Choroid plexus epithelial cell (primary cell): ENCODE measurements around the gene COL28A1.

ENCODE experiments used
- DNase-seq: peaks from one replicate; pipeline ENCODE4 v3.0.0-alpha.2; 2010; ENCODE audit warnings: low read depth
- H3K4me3 ChIP-seq: 2 replicates; pipeline ENCODE4 v1.5.1; 2011; ENCODE audit warnings: low read depth, mild to moderate bottlenecking, control low read depth, low read length, moderate library complexity
- TF ChIP-seq, protein P1 (sequence below): conservative IDR thresholded peaks from 2 replicates; pipeline ENCODE4 v1.5.1; 2011; ENCODE audit warnings: low read depth, mild to moderate bottlenecking, control low read depth, inconsistent platforms, low read length, moderate library complexity

Gene COL28A1

DNA sequence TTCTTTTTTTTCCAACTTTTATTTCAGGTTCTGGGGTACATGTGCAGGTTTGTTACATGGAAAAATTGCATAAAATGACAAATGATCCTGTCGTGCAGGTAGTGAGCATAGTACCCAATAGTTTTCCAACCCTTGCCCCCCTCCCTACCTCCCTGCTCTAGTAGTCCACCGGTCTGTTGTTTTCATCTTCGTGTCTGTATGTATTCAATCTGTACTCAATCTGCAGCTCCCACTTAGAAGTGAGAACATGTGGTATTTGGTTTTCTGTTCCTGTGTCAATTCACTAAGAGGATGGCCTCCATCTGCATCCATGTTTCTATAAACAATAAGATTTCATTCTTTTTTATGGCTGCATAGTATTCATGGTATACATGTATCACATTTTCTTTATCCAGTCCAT is 202.1 kb downstream of the COL28A1 start:
- DNase-seq, result no peak
- TF ChIP-seq, protein P1, sequence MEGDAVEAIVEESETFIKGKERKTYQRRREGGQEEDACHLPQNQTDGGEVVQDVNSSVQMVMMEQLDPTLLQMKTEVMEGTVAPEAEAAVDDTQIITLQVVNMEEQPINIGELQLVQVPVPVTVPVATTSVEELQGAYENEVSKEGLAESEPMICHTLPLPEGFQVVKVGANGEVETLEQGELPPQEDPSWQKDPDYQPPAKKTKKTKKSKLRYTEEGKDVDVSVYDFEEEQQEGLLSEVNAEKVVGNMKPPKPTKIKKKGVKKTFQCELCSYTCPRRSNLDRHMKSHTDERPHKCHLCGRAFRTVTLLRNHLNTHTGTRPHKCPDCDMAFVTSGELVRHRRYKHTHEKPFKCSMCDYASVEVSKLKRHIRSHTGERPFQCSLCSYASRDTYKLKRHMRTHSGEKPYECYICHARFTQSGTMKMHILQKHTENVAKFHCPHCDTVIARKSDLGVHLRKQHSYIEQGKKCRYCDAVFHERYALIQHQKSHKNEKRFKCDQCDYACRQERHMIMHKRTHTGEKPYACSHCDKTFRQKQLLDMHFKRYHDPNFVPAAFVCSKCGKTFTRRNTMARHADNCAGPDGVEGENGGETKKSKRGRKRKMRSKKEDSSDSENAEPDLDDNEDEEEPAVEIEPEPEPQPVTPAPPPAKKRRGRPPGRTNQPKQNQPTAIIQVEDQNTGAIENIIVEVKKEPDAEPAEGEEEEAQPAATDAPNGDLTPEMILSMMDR, result no peak
- no peak overlapping the region for H3K4me3 ChIP-seq

DNA sequence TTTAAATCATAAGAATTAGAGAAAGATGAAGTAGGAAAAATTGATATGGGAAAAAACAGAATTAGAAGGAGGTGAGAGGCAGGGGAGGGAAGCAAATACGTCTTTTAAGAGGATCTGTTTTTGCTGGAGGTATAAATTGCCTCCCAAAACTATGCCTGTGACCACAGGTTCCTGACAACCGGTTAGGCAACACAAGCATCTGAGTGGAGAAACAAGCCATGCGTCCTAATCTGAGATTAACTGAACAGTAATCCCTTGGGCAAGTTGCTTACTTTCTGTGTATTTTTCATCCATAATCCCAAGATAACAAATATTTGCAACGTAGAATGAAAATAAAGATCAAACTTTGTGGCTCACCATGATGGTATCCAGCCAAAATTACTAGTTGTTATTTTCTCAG is 204.2 kb downstream of the COL28A1 start:
- TF ChIP-seq, protein P1, result no peak
- DNase-seq, result no peak
- no peak overlapping the region for H3K4me3 ChIP-seq

DNA sequence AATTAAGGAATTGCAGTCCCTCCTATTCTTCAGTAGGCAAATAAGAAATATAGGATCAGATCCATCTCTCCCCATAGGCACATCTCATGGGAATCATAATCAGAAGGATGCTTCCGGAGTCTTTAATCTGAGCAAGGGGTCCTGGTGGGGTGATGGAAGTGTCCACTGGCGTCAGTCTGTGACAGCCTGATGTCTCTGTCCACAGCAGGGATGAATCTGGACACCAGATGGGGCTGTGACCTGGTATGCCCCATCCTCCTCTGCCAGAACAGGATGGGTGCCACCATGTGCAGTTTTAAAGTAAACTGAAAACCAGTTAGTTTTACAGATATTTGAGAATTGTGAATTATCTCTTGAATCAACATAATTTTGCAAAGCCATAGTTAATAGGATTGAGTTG is 204.7 kb downstream of the COL28A1 start:
- no peak for DNase-seq
- TF ChIP-seq, protein P1, result no peak
- H3K4me3 ChIP-seq, result no peak overlapping the region

DNA sequence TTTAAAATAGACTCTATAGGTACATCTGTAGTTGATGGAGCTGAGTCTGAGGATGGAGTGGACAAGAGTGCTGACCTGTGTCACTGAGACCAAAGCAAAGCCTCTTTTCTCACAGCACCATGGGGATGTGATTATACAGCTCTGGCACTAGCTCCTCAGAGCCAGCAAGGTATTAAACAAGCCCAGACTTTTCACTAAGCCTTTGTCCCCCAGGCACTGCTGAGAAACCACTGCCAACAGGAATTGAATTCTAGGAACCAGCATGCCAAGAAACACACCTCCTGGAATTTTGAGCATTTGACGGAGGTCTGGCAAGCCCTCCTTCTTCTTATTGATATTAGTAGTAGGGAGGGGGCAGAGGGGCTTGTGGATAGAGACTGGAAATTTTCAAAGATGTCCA is 206.3 kb downstream of the COL28A1 start:
- no peak overlapping the region for H3K4me3 ChIP-seq
- TF ChIP-seq, protein P1, result no peak
- DNase-seq, result no peak

DNA sequence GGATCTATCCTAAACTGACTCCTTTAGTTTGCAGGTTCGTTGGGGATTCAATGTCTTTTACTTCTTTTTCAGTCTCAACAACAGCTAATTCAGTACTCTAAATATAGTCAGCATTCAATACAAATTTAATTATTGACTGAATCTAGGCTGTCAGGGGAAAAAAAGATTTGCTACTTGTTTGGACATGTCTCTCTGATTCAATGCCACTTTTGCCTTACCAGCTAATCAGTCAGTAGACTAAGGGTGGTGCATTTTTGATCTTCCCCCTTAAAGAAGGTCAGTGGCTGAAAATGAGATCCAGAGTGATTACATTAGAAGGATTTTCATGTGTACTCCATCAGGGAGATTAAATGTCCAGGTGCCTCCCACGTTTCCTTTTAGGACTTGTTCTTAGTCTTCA is 208.2 kb downstream of the COL28A1 start:
- DNase-seq, result no peak
- H3K4me3 ChIP-seq, result no peak overlapping the region
- TF ChIP-seq, protein P1, result no peak

DNA sequence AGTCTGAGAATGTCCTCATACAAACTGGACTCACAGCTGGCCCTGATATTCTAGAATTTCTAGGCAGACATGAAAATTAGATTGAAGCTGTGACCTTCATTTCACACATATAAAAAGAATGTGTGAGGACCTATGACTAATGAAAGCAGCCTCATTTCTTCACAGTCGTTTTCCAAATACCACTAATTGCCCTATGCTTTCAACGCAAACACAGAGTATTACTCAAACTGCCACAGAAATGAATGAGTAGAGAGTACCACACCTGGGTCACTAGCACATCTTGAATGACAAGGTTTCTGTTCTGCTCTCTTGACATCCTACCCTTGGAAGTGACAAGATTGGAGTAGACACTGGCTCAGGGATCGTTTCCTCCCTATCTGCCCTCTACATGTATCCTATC is 211.0 kb downstream of the COL28A1 start:
- no peak overlapping the region for H3K4me3 ChIP-seq
- TF ChIP-seq, protein P1, result no peak
- DNase-seq, result no peak

DNA sequence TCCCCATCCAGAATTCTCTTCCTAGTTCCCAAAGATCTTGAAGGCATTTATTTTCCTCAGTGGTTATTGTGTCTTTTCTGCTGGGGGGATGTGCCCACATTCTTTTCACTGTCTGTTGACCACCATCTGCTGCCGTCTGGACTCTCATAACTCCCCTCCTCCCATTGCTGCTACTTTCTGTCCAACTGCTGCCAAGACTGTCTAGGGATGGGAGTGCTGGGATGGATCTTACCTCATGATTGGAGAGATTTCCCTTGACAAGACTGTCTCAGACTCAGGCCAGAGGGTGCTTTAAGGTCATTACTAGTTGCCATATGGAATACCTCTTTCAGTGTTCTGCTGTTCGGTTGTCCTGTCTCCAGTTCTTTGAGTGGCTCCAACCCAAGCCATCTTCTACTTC is 211.8 kb downstream of the COL28A1 start:
- H3K4me3 ChIP-seq, result no peak overlapping the region
- DNase-seq, result no peak
- TF ChIP-seq, protein P1, result no peak
